ENCODE measurements around the gene CCDC9B. TPM values are rescaled to one million over a fixed set of nuclear protein-coding genes. Genes with fewer than 3 reads are reported as not detected.

Gene CCDC9B
- total RNA-seq, 1 experiment from 2014 or later = 1.4 TPM

DNA sequence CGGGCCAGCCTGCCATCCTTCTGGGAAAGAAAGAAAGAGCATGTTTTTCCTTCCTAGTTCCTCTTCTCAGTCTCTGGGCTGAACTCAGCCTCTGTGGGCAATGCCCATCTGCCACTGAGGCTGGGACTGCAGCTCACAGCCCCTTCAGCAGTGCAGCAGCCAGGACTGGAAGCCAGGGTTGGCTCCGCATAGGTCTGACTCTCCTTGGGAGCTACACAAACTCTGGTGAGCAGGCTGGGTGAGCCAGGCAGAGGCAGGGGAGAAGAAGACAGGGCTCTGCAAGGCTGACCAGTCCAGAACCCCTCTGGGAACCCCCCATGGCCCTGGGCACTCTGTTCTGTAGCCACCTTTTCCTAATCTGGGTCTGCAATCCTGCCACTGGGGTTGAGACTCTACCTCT is 20.9 kb upstream of the CCDC9B start (continued):
- TF ChIP-seq, protein P1, sequence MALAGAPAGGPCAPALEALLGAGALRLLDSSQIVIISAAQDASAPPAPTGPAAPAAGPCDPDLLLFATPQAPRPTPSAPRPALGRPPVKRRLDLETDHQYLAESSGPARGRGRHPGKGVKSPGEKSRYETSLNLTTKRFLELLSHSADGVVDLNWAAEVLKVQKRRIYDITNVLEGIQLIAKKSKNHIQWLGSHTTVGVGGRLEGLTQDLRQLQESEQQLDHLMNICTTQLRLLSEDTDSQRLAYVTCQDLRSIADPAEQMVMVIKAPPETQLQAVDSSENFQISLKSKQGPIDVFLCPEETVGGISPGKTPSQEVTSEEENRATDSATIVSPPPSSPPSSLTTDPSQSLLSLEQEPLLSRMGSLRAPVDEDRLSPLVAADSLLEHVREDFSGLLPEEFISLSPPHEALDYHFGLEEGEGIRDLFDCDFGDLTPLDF (CRISPR knock-in tag; IDR thresholded peaks at IDR 0.05) = no peak
- TF ChIP-seq, protein P2, sequence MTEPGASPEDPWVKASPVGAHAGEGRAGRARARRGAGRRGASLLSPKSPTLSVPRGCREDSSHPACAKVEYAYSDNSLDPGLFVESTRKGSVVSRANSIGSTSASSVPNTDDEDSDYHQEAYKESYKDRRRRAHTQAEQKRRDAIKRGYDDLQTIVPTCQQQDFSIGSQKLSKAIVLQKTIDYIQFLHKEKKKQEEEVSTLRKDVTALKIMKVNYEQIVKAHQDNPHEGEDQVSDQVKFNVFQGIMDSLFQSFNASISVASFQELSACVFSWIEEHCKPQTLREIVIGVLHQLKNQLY (CRISPR knock-in tag; IDR thresholded peaks at IDR 0.05) = no peak
- TF ChIP-seq OVOL2 (CRISPR knock-in tag; IDR thresholded peaks at IDR 0.05; ENCODE audit: borderline replicate concordance) (no peak), ZNF396 (CRISPR knock-in tag; IDR thresholded peaks at IDR 0.05; ENCODE audit: borderline replicate concordance) (no peak), ZNF121 (CRISPR knock-in tag; IDR thresholded peaks at IDR 0.05) (no peak), ZNF416 (CRISPR knock-in tag; IDR thresholded peaks at IDR 0.05) (no peak)
- TF ChIP-seq, protein P3, sequence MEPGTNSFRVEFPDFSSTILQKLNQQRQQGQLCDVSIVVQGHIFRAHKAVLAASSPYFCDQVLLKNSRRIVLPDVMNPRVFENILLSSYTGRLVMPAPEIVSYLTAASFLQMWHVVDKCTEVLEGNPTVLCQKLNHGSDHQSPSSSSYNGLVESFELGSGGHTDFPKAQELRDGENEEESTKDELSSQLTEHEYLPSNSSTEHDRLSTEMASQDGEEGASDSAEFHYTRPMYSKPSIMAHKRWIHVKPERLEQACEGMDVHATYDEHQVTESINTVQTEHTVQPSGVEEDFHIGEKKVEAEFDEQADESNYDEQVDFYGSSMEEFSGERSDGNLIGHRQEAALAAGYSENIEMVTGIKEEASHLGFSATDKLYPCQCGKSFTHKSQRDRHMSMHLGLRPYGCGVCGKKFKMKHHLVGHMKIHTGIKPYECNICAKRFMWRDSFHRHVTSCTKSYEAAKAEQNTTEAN (CRISPR knock-in tag; IDR thresholded peaks at IDR 0.05) = no peak
- TF ChIP-seq, protein P4, sequence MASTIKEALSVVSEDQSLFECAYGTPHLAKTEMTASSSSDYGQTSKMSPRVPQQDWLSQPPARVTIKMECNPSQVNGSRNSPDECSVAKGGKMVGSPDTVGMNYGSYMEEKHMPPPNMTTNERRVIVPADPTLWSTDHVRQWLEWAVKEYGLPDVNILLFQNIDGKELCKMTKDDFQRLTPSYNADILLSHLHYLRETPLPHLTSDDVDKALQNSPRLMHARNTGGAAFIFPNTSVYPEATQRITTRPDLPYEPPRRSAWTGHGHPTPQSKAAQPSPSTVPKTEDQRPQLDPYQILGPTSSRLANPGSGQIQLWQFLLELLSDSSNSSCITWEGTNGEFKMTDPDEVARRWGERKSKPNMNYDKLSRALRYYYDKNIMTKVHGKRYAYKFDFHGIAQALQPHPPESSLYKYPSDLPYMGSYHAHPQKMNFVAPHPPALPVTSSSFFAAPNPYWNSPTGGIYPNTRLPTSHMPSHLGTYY (CRISPR knock-in tag; IDR thresholded peaks at IDR 0.05) = no peak

DNA sequence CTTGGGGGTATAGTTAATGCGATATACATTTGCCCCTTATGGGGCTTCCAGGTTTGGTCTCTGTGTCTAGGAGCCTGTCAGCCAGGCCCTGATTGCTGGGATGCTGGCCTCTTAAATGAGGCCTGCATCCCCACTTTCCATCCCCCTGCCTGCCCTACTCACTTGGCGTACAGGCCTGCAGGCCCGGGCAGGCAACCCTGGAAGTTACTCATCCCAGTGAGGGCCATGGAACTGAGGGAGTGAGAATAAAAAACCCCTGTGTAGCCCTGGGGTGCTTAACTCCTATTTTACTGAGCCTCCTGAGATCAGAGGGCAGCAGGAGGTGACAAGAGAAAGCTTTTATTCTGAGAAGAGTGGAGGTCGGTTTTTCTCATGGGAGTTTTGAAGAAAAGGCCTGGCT is 19.3 kb upstream of the CCDC9B start:
- 0 out of 2 replicates have a peak overlapping the region, but pooled peaks have one; percentile 78 for H3K4me3 Mint-ChIP-seq
- POLR2A ChIA-PET = no interaction called here
- peaks cover 13% of the 10 kb centered on the region for H3K4me1 Mint-ChIP-seq
- H3K27me3 Mint-ChIP-seq (ENCODE audit: low read depth) = peaks cover 34% of the 10 kb centered on the region
- TF ChIP-seq, protein P5, sequence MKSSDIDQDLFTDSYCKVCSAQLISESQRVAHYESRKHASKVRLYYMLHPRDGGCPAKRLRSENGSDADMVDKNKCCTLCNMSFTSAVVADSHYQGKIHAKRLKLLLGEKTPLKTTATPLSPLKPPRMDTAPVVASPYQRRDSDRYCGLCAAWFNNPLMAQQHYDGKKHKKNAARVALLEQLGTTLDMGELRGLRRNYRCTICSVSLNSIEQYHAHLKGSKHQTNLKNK (CRISPR knock-in tag; IDR thresholded peaks at IDR 0.05) = no peak
- TF ChIP-seq ZNF121 (CRISPR knock-in tag; IDR thresholded peaks at IDR 0.05) = no peak
- TF ChIP-seq, protein P6, sequence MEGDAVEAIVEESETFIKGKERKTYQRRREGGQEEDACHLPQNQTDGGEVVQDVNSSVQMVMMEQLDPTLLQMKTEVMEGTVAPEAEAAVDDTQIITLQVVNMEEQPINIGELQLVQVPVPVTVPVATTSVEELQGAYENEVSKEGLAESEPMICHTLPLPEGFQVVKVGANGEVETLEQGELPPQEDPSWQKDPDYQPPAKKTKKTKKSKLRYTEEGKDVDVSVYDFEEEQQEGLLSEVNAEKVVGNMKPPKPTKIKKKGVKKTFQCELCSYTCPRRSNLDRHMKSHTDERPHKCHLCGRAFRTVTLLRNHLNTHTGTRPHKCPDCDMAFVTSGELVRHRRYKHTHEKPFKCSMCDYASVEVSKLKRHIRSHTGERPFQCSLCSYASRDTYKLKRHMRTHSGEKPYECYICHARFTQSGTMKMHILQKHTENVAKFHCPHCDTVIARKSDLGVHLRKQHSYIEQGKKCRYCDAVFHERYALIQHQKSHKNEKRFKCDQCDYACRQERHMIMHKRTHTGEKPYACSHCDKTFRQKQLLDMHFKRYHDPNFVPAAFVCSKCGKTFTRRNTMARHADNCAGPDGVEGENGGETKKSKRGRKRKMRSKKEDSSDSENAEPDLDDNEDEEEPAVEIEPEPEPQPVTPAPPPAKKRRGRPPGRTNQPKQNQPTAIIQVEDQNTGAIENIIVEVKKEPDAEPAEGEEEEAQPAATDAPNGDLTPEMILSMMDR (IDR thresholded peaks at IDR 0.05) = no peak
- TF ChIP-seq, protein P7, sequence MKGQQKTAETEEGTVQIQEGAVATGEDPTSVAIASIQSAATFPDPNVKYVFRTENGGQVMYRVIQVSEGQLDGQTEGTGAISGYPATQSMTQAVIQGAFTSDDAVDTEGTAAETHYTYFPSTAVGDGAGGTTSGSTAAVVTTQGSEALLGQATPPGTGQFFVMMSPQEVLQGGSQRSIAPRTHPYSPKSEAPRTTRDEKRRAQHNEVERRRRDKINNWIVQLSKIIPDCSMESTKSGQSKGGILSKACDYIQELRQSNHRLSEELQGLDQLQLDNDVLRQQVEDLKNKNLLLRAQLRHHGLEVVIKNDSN (CRISPR knock-in tag; IDR thresholded peaks at IDR 0.05) = no peak
- TF ChIP-seq, protein P8, sequence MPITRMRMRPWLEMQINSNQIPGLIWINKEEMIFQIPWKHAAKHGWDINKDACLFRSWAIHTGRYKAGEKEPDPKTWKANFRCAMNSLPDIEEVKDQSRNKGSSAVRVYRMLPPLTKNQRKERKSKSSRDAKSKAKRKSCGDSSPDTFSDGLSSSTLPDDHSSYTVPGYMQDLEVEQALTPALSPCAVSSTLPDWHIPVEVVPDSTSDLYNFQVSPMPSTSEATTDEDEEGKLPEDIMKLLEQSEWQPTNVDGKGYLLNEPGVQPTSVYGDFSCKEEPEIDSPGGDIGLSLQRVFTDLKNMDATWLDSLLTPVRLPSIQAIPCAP (CRISPR knock-in tag; IDR thresholded peaks at IDR 0.05) = no peak
- TF ChIP-seq, protein P9, sequence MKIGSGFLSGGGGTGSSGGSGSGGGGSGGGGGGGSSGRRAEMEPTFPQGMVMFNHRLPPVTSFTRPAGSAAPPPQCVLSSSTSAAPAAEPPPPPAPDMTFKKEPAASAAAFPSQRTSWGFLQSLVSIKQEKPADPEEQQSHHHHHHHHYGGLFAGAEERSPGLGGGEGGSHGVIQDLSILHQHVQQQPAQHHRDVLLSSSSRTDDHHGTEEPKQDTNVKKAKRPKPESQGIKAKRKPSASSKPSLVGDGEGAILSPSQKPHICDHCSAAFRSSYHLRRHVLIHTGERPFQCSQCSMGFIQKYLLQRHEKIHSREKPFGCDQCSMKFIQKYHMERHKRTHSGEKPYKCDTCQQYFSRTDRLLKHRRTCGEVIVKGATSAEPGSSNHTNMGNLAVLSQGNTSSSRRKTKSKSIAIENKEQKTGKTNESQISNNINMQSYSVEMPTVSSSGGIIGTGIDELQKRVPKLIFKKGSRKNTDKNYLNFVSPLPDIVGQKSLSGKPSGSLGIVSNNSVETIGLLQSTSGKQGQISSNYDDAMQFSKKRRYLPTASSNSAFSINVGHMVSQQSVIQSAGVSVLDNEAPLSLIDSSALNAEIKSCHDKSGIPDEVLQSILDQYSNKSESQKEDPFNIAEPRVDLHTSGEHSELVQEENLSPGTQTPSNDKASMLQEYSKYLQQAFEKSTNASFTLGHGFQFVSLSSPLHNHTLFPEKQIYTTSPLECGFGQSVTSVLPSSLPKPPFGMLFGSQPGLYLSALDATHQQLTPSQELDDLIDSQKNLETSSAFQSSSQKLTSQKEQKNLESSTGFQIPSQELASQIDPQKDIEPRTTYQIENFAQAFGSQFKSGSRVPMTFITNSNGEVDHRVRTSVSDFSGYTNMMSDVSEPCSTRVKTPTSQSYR (CRISPR knock-in tag; IDR thresholded peaks at IDR 0.05) = no peak
- no peak for TF ChIP-seq EMX1 (CRISPR knock-in tag; IDR thresholded peaks at IDR 0.05)
- no peak for TF ChIP-seq ZNF671 (CRISPR knock-in tag; IDR thresholded peaks at IDR 0.05)
- TF ChIP-seq, protein P10, sequence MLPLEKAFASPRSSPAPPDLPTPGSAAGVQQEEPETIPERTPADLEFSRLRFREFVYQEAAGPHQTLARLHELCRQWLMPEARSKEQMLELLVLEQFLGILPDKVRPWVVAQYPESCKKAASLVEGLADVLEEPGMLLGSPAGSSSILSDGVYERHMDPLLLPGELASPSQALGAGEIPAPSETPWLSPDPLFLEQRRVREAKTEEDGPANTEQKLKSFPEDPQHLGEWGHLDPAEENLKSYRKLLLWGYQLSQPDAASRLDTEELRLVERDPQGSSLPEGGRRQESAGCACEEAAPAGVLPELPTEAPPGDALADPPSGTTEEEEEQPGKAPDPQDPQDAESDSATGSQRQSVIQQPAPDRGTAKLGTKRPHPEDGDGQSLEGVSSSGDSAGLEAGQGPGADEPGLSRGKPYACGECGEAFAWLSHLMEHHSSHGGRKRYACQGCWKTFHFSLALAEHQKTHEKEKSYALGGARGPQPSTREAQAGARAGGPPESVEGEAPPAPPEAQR (CRISPR knock-in tag; IDR thresholded peaks at IDR 0.05) = no peak
- TF ChIP-seq CBFB (CRISPR knock-in tag; IDR thresholded peaks at IDR 0.05; ENCODE audit: low read depth) = no peak
- TF ChIP-seq NR1H2 (CRISPR knock-in tag; IDR thresholded peaks at IDR 0.05) = no peak
- TF ChIP-seq GTF2I (CRISPR knock-in tag; conservative IDR thresholded peaks at IDR 0.05) = no peak
- TF ChIP-seq FOXP1 (CRISPR knock-in tag; IDR thresholded peaks at IDR 0.05; ENCODE audit: borderline replicate concordance) = no peak
- TF ChIP-seq CREM (CRISPR knock-in tag; IDR thresholded peaks at IDR 0.05) = no peak
- no peak for TF ChIP-seq FOXK1 (CRISPR knock-in tag; IDR thresholded peaks at IDR 0.05)
- no peak for TF ChIP-seq ESRRA (CRISPR knock-in tag; IDR thresholded peaks at IDR 0.05; ENCODE audit: borderline replicate concordance)
- TF ChIP-seq TEAD1 (CRISPR knock-in tag; IDR thresholded peaks at IDR 0.05) = no peak
- no peak overlapping the region for H3K27ac Mint-ChIP-seq
- no peaks in the 10 kb centered on the region for H3K36me3 Mint-ChIP-seq
- CTCF ChIA-PET = no interaction called here
- no peaks in the 10 kb centered on the region for H3K9me3 Mint-ChIP-seq
- ATAC-seq (no peak), DNase-seq (ENCODE audit: low spot score) (no peak)

Measured in WTC11 (cell line).